K562 (cell line): ENCODE results near the gene SPATA45. TPM values are rescaled to one million over a fixed set of nuclear protein-coding genes. Genes with fewer than 3 reads are reported as not detected.

Source experiments
- CREBBP ChIP-seq: IDR thresholded peaks from one replicate; pipeline ENCODE4 v1.6.1; 2012; ENCODE audit warnings: low read depth, mild to moderate bottlenecking, control low read depth, inconsistent platforms, low read length
- EGR1 ChIP-seq: fragments of 450-650 bp; conservative IDR thresholded peaks from 2 replicates; pipeline ENCODE4 v1.6.1; 2017; ENCODE audit warnings: mild to moderate bottlenecking
- FOXO4 ChIP-seq: fragments of 450-650 bp; formaldehyde crosslinking; IDR thresholded peaks from 2 replicates; pipeline ENCODE4 v1.4.0; 2020; ENCODE audit warnings: mild to moderate bottlenecking, moderate library complexity
- GMEB1 ChIP-seq: fragments of 250-450 bp; sonication (Bioruptor Pico); IDR thresholded peaks from 2 replicates; pipeline ENCODE4 v1.4.0; 2020; ENCODE audit warnings: mild to moderate bottlenecking
- HSF4 ChIP-seq: fragments of 250-450 bp; sonication (Bioruptor Pico); IDR thresholded peaks from 2 replicates; pipeline ENCODE4 v2.1.2; 2022; ENCODE audit warnings: mild to moderate bottlenecking, moderate library complexity, borderline replicate concordance
- NFE2 ChIP-seq: IDR thresholded peaks from 2 replicates; pipeline ENCODE4 v1.6.1; 2014; ENCODE audit warnings: antibody characterized with exemption, low read depth
- RFX1 ChIP-seq: fragments of 450-650 bp; IDR thresholded peaks from 2 replicates; pipeline ENCODE4 v1.6.1; 2016; ENCODE audit warnings: mild to moderate bottlenecking, moderate library complexity
- RFX5 ChIP-seq: IDR thresholded peaks from 2 replicates; pipeline ENCODE4 v1.6.1; 2011; ENCODE audit warnings: low read depth, mild to moderate bottlenecking, improper control_type of control experiment, low read length
- RUNX1 ChIP-seq: sonication (generic); IDR thresholded peaks from 2 replicates; pipeline ENCODE4 v1.6.1; 2016; ENCODE audit warnings: antibody characterized with exemption, low read depth
- SFPQ ChIP-seq: fragments of 200-400 bp; formaldehyde crosslinking; IDR thresholded peaks from 2 replicates; pipeline ENCODE4 v1.6.1; 2017; ENCODE audit warnings: mild to moderate bottlenecking, low read depth, low read length, moderate library complexity
- SIX5 ChIP-seq, 2 experiments: IDR thresholded peaks; 2 replicates each; pipeline ENCODE4 v1.6.1; 2011; ENCODE audit warnings: low read length in 2 of 2, borderline replicate concordance in 1 of 2, low read depth in 1 of 2, mild to moderate bottlenecking in 1 of 2, moderate library complexity in 1 of 2; ENCODE audit not compliant: insufficient read depth in 1 of 2
- SMAD3 ChIP-seq: fragments of 450-650 bp; formaldehyde crosslinking; conservative IDR thresholded peaks from 2 replicates; pipeline ENCODE4 v1.4.0; 2020; ENCODE audit warnings: mild to moderate bottlenecking
- SRSF3 ChIP-seq: fragments of 200-400 bp; formaldehyde crosslinking; IDR thresholded peaks from 2 replicates; pipeline ENCODE4 v1.6.1; 2016; ENCODE audit warnings: mild to moderate bottlenecking, low read length, moderate library complexity; ENCODE audit not compliant: insufficient read depth
- TAF1 ChIP-seq: IDR thresholded peaks from 2 replicates; pipeline ENCODE4 v1.6.1; 2011; ENCODE audit warnings: mild to moderate bottlenecking, low read length, moderate library complexity; ENCODE audit not compliant: insufficient read depth, control insufficient read depth, severe bottlenecking; ENCODE audit errors: extremely low read depth
- TAF9B ChIP-seq: fragments of 450-650 bp; IDR thresholded peaks from 2 replicates; pipeline ENCODE4 v1.6.1; 2018; ENCODE audit warnings: mild to moderate bottlenecking; ENCODE audit not compliant: partially characterized antibody
- TCF3 ChIP-seq: sonication (generic); formaldehyde crosslinking; IDR thresholded peaks from 2 replicates; pipeline ENCODE4 v1.4.0; 2020; ENCODE audit warnings: mild to moderate bottlenecking, missing genetic modification reagents
- USF1 ChIP-seq: sonication (generic); formaldehyde crosslinking; IDR thresholded peaks from 2 replicates; pipeline ENCODE4 v1.9.0; 2022; ENCODE audit warnings: mild to moderate bottlenecking, missing genetic modification reagents
- ZBED1 ChIP-seq: IDR thresholded peaks from 2 replicates; pipeline ENCODE4 v1.6.1; 2014
- ZBTB12 ChIP-seq: fragments of 250-450 bp; sonication (Bioruptor Pico); IDR thresholded peaks from 2 replicates; pipeline ENCODE4 v1.4.0; 2020
- ZKSCAN1 ChIP-seq: fragments of 150-350 bp; IDR thresholded peaks from 2 replicates; pipeline ENCODE4 v1.6.1; 2016; ENCODE audit warnings: low read depth, low read length
- ZNF324 ChIP-seq: fragments of 250-450 bp; sonication (Bioruptor Pico); IDR thresholded peaks from 2 replicates; pipeline ENCODE4 v1.4.0; 2020; ENCODE audit warnings: mild to moderate bottlenecking
- polyA plus RNA-seq, 8 experiments: library from polyadenylated mRNA; depleted of rRNA in 4 of 8; stranded (reverse) in 5 of 8; unstranded in 3 of 8; fragments of >200 nt; fragmentation: Nextera tagmentation in 2 of 8; fragmentation: Illumina TruSeq in 1 of 8; extraction: Ambion mirVana in 2 of 8; extraction: Trizol in 1 of 8; gene quantifications; 2 replicates each; pipeline versions ENCODE4 v1.2.1 to v1.2.3, GENCODE V29; 2011 to 2014; ENCODE audit warnings: inconsistent platforms in 1 of 8, missing spikeins in 1 of 8
- total RNA-seq, 7 experiments: library from RNA; depleted of rRNA in 6 of 7; stranded (reverse); fragments of >200 nt in 6 of 7; fragmentation: Illumina TruSeq in 2 of 7; extraction: Trizol in 2 of 7; gene quantifications; 2 replicates each; pipeline versions ENCODE4 v1.2.1 to v1.2.3, GENCODE V29; 2011 to 2021; ENCODE audit warnings: low replicate concordance in 1 of 7

The SPATA45 gene
- total and polyA plus RNA-seq, 9 of the 15 experiments (the other 6 are each of a cell fraction or from before 2014, with no cell fraction given), result 0.18 TPM; not detected in 8

GRCh38 chr1:212860713-212861581, 13.5 kb upstream of the SPATA45 start (continued):
- peak; percentile 56 for TF ChIP-seq NFE2
- TF ChIP-seq ZKSCAN1, result peak; percentile 39; the same call in 1 of the 2 replicates
- no peak for TF ChIP-seq HSF4 (CRISPR knock-in tag)
- no peak for TF ChIP-seq CREBBP
- peak; percentile 66 for TF ChIP-seq TAF9B
- no peak for TF ChIP-seq FOXO4 (CRISPR knock-in tag)
- peak; percentile 88 for TF ChIP-seq EGR1
- TF ChIP-seq RUNX1, result peak; percentile 89
- TF ChIP-seq RFX1, result no peak
- TF ChIP-seq TAF1, result peak; percentile 38
- TF ChIP-seq RFX5, result no peak
- TF ChIP-seq SMAD3 (CRISPR knock-in tag), result peak; percentile 79
- TF ChIP-seq GMEB1 (CRISPR knock-in tag), result no peak
- TF ChIP-seq TCF3, result peak; percentile 99
- TF ChIP-seq SFPQ, result no peak
- TF ChIP-seq SRSF3, result no peak
- no peak for TF ChIP-seq USF1 (CRISPR knock-in tag)
- no peak for TF ChIP-seq ZNF324 (CRISPR knock-in tag)
- TF ChIP-seq SIX5 (IDR thresholded peaks at IDR 0.05; ENCODE audit: borderline replicate concordance in 1 of 2, insufficient read depth in 1 of 2, low read depth in 1 of 2, low read length in 2 of 2), result no peak
- TF ChIP-seq ZBED1, result no peak
- no peak for TF ChIP-seq ZBTB12 (CRISPR knock-in tag)
